HG02870 (cell line): ENCODE measurements around the gene NLRP11.
"Not testable (repeated sequence)": the region's sequence is repeated elsewhere in the genome, so short reads cannot be mapped to it uniquely, and the experiment has no call there.

Experiments used
- ATAC-seq: cut with Tn5 transposase; IDR thresholded peaks from one replicate; pipeline ENCODE4 v1.9.1; 2021; ENCODE audit warnings: mild to moderate bottlenecking, moderate library complexity; ENCODE audit not compliant: unreplicated experiment

The NLRP11 gene

DNA sequence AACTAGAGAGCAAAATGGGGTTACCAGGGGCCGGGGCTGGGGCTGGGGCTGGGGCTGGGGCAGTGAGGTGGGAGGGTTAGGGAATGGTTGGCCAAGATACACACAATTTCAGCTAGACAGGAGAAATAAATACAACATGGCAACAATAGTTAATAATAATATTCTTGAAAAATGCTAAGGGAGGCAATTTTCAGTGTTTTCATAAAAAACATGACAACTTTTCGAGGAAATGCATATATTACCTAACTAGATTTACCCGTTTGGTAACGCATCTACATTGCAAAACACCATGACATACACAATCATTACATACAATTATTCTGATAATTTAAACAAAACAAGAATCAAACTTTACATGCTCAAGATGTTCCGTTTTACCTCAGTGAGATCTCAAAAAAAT is 50.7 kb downstream of the NLRP11 start:
- no peak for ATAC-seq

- no peak for ATAC-seq
Measured at GRCh38 chr19:55778331-55778730, 53.5 kb downstream of the NLRP11 start.

GRCh38 chr19:55777528-55777927 is 54.3 kb downstream of the NLRP11 start:
- ATAC-seq, result no peak

GRCh38 chr19:55769632-55770031 is 62.2 kb downstream of the NLRP11 start:
- not testable (repeated sequence) for ATAC-seq

DNA sequence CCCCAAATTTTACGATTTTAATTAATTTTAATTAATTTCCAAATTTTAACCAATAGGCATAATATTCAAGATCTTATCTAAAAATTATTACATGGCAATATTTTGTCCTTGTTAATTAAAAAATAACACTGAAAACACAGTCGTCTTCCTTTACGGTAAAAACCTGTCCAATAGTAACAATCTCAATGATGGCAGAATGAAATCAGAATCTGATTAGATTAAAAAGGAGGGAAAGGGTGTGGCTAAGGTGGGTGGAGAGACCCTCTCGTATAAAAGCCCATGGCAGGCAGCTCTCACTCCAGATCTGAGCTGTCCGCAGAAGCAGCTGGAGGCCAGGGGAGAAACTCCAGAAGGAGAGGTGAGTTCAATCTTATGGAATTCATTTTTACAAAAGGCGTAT is 63.0 kb downstream of the NLRP11 start, which contains the start of gene RFPL4AL1:
Gene RFPL4AL1, plus strand, starts transcription at position 301 of the 400 bp plus-strand sequence. CDS start 2,687 bp downstream, outside the sequence.
- not testable (repeated sequence) for ATAC-seq

DNA sequence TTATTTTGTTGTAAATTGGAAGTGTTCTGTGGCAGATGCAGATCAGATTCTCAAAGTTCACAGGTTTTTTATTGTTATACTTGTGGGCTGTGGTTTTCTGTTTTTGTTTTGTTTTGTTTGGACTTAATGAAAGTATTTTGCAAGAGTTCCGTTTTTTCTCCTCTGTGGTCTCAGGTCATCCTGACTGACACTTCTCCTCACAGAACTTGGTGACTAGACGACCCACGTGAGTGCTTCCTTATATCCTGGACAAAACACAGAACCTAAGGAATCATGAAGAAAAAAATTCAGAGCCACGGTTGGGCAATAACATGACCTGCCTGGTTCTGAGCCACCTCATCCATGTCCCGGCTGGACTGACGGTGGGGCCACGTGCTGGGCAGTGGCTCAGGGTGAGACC is 65.3 kb downstream of the NLRP11 start:
- ATAC-seq, result no peak

- ATAC-seq, result not testable (repeated sequence)
Measured at GRCh38 chr19:55758797-55759196, 73.0 kb downstream of the NLRP11 start, which contains the start of gene RFPL4A. TSS of gene RFPL4A (plus strand) at chr19:55759097. CDS start at chr19:55761801, 2,704 bp downstream.

GRCh38 chr19:55756808-55757207 is 75.0 kb downstream of the NLRP11 start:
- not testable (repeated sequence) for ATAC-seq

- no peak for ATAC-seq
Measured at GRCh38 chr19:55753401-55753800, 78.4 kb downstream of the NLRP11 start.

DNA sequence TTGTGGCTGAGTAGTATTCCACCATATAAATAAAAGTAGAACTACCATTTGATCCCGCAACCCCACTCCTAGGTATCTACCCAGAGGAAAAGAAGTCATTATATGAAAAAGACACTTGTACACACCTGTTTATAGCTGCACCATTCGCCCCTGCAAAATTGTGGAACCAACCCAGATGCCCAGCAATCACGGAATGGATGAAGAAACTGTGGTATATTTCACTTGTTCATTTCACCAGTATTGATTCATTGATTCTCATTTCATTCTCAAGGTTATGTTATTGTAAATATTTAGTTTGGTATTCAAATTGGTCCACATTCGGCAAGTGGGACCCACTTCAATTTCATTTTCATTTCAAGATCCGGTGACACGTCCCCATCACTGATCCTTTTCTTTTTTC is 81.1 kb downstream of the NLRP11 start:
- ATAC-seq, result no peak

DNA sequence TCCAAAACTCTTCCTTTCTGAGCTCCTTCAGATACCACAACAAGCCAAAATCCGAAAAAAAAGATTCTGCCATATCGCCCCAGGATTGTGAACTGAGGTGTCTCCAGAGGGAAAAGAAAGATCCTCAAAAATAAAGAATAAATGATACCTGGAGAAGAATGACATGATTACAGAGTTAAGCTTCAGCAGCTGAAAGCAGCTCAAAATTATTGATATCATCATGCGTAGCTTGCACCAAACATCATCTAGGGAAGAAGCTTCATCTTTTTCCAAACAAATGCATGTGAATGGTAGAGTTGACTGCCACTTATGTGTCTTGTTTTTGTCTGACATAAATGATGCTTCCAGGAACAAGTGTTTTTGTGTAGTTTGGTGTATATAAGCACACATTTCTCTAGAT is 93.5 kb downstream of the NLRP11 start, which contains the start of gene NLRP9:
Gene NLRP9, minus strand, starts transcription at position 101 of the 400 bp plus-strand sequence. Its CDS starts 28 bp downstream, at position 73.
- ATAC-seq, result no peak
